Astrocyte (in vitro differentiated cells and primary cell): ENCODE data around the gene LAP3.

ENCODE experiments used
- CTCF ChIP-seq: IDR thresholded peaks from 2 replicates; pipeline ENCODE4 v1.5.1; 2011; ENCODE audit warnings: low read depth, mild to moderate bottlenecking, inconsistent platforms, low read length, moderate library complexity; ENCODE audit not compliant: insufficient read depth
- EZH2 ChIP-seq: IDR thresholded peaks from 2 replicates; pipeline ENCODE4 v1.6.1; 2012; ENCODE audit warnings: mild to moderate bottlenecking, low read length, inconsistent platforms; ENCODE audit not compliant: insufficient read depth

GRCh38 chr4:17577665-17578481 is 875 bp downstream of the LAP3 start:
- TF ChIP-seq CTCF (no peak), EZH2 (no peak)
